DMS 273 (cell line): Measurements from ENCODE around the gene CHCHD5.
"Not testable (repeated sequence)": the region's sequence is repeated elsewhere in the genome, so short reads cannot be mapped to it uniquely, and the experiment has no call there.

ENCODE experiments used
- DNase-seq: peaks from one replicate; lab custom pipeline; 2025; ENCODE audit not compliant: unreplicated experiment; lab: John Stamatoyannopoulos, UW

CHCHD5 gene

GRCh38 chr2:112585873-112586464 is 1.6 kb downstream of the CHCHD5 start:
- DNase-seq, result no peak

- DNase-seq, result peak; percentile 29
These were observed 4.2 kb downstream of the CHCHD5 start for GRCh38 chr2:112588611-112589045.

GRCh38 chr2:112591413-112591812 is 7.0 kb downstream of the CHCHD5 start:
- no peak for DNase-seq

- DNase-seq, result peak; percentile 40
These were observed 9.3 kb downstream of the CHCHD5 start for GRCh38 chr2:112593736-112594135.

- no peak for DNase-seq
These were observed 13.3 kb downstream of the CHCHD5 start for GRCh38 chr2:112597537-112598322.

GRCh38 chr2:112600634-112601033 is 16.2 kb downstream of the CHCHD5 start:
- no peak for DNase-seq

- DNase-seq, result no peak
These were observed 17.3 kb downstream of the CHCHD5 start for GRCh38 chr2:112601754-112602153.

GRCh38 chr2:112602917-112603316 is 18.5 kb downstream of the CHCHD5 start:
- no peak for DNase-seq

- no peak for DNase-seq
These were observed 19.3 kb downstream of the CHCHD5 start for GRCh38 chr2:112603731-112604130.

GRCh38 chr2:112604952-112605351 is 20.5 kb downstream of the CHCHD5 start:
- no peak for DNase-seq

- no peak for DNase-seq
These were observed 21.5 kb downstream of the CHCHD5 start for GRCh38 chr2:112605926-112606325.

GRCh38 chr2:112606547-112606946 is 22.1 kb downstream of the CHCHD5 start:
- no peak for DNase-seq

GRCh38 chr2:112607680-112608438 is 23.4 kb downstream of the CHCHD5 start:
- no peak for DNase-seq

GRCh38 chr2:112609320-112609719 is 24.9 kb downstream of the CHCHD5 start:
- DNase-seq, result not testable (repeated sequence)

- not testable (repeated sequence) for DNase-seq
These were observed 27.9 kb downstream of the CHCHD5 start for GRCh38 chr2:112612283-112612682.

GRCh38 chr2:112614201-112614840 is 29.9 kb downstream of the CHCHD5 start:
- no peak for DNase-seq

- DNase-seq, result no peak
These were observed 30.6 kb downstream of the CHCHD5 start for GRCh38 chr2:112615051-112615450.

GRCh38 chr2:112615798-112616197 is 31.4 kb downstream of the CHCHD5 start:
- not testable (repeated sequence) for DNase-seq

GRCh38 chr2:112618383-112618782 is 34.0 kb downstream of the CHCHD5 start:
- no peak for DNase-seq

- no peak for DNase-seq
These were observed 37.5 kb downstream of the CHCHD5 start for GRCh38 chr2:112621790-112622527.

GRCh38 chr2:112622528-112622849 is 38.1 kb downstream of the CHCHD5 start:
- DNase-seq, result no peak
